NCI-H2196 (cell line): Measurements from ENCODE around the gene TMEM198.
A peak's percentile ranks its signal among the peaks of the same experiment; 100 is the strongest.

Experiments
- DNase-seq: peaks from one replicate; lab custom pipeline; 2025; ENCODE audit not compliant: unreplicated experiment; lab: John Stamatoyannopoulos, UW

Gene TMEM198

DNA sequence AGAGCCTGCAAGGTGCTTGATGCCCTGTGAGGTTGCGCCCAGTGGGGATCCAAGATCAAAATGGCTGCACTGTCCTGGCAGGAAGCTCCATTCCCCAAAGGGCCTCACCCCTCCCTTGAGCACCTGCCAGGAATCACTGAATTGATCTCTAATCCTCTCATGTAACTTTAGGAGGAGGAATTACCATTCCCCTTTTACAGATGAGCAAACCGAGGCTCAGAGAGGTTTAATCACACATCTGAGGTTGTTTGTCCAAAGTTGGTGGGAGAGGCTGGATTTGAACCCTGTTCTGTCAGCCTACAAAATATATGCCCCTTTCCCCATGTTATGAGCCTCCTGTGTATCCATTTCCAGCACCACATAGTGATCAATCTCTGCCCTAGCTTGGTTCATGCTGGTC lies 19.0 kb upstream of the TMEM198 start:
- DNase-seq = no peak

DNA sequence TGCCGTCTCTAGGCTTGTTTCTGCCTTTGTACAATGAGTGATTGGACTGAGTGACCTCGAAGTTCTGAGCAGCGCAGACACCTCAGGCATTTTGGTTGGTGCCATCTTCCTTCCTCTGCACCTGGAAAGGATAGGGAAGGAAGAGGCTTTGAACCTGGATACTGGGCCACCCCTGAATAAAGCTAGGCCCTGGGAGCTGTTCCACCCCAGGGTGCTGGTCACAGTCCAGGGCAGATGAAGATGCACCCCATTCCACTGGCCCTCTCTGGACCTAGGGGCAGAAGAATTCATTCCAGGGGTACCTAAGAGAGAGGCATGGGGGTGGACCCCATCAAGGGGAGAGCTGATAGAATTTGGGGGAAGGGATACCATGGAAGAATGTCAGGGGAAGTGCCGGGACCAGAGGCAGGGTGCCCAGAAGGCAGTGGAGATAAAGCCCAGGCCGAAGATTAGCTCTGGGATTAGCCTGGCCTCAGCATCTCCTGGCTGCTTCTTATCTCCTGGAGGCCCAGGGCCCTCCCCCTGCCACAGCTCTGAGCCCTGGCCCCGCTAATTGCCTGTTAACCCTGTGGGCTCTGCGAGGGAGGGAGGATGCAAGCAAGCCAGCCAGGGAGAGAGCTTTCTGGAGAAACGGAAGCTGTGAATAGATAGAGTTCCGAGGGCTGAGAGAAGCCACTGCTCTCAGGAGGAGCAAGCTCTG lies 18.1 kb upstream of the TMEM198 start:
- DNase-seq = no peak

DNA sequence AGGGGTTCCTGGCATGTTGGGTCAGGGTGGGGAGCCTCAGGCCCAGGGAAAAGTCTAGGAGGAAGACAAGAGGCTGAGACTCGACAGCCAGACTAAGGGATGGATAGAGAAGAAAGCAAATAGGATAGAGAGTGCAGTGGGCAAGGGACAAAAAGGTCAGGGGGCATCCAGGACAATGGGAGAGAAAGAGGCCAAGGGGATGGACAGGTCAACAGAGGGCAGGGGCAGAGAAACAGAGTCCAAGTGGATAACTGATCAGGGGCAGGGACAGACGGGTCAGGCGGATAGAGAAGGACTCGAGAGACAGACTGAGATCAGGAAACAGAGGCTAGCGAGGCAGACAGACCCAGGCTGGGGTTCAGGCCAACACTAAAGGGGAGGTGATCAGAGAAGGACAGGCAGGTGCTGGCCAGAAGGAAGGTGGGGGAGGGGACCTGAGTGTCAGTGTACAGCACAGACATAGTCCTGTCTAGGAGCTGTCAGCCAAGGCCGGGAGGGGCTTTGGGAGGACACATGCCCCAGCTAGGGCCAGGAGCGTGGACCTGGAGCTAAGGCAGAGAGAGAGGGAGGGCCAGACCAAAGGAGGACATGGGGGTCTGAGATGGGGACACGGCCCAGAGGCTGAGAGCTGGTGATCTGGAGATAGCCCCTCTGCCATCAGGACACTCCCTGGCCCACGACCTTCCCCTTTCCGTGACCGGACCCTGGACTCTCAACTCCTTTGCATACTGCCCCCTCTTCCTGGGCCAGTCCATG lies 17.3 kb upstream of the TMEM198 start:
- DNase-seq = peak; percentile 25

DNA sequence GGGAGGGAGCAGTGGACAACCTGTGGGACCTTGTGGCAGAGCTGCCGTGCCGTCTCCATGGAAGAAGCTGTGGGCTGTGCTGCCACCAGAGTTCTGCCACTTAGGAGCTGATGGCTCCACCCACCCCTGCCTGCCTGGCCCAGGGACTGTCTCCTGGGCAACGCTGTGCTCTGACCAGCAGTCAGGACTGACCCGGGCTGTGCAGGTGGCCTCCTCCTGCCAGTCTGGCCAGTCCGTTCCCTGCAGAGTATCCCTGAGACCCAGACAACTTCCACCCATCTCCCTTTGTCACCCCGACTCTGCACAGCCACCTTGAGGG lies 16.8 kb upstream of the TMEM198 start:
- peak; percentile 58 for DNase-seq

DNA sequence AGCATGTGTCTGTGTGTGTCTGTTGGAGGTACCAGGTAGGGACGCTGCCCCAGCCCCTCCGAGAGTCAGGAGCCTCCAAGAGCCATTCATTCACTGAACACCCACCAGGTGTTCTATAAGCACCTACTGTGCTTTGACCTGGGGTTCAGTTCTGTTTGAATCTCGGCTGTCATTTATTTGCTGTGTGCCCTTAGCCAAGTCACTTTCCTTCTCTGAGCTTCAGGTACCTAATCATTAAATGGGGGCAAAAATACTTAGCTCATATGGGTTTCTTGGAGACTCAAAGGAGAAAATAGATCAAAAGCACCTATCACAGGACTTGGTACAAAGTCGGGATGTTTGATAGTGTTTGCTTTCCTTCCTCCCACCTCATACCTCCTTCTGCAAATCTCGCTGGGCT lies 16.4 kb upstream of the TMEM198 start:
- no peak for DNase-seq

DNA sequence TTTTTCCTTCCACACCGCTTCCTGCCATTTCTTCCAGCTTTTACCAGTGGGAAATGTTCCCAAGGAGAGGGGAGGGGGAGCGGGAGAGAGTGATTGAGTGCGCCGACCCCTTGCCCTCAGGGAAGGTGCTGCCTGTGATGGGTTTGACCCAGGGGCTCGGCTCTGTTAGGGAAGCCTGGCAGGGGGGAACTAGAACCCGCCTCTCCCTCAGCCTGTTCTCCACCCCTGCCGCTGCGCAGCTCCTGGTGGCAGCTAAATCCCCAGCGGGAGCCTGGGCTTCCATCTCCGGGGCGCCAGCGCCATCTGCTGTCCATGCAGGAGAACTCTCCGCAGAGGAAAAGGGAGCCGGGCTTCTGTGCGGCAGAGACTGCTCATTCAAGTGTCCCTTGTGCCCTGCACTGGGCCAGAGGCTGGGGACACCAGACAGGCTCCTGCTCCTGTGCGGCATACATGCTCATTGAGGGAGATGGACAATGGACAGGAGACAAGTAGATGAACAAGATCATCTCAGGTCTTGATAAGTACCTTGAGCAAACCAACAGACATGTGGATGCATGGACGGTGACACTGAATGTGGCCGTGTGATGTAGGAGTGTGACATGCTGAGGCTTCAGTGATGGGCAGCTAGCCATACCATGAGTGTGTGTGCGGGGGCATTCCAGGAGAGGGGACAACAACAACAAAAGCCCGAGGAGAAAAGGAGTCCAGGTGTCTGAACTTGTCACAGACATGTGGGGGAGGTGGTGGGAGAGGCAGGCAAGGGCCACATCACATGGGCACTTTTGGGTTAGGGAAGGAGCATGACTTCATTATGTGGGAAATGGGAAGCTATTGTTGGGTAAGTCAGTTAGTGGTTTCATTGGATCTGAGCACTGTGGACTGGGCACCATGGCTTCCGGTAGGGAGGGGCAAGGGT lies 13.5 kb upstream of the TMEM198 start:
- peak; percentile 91 for DNase-seq

DNA sequence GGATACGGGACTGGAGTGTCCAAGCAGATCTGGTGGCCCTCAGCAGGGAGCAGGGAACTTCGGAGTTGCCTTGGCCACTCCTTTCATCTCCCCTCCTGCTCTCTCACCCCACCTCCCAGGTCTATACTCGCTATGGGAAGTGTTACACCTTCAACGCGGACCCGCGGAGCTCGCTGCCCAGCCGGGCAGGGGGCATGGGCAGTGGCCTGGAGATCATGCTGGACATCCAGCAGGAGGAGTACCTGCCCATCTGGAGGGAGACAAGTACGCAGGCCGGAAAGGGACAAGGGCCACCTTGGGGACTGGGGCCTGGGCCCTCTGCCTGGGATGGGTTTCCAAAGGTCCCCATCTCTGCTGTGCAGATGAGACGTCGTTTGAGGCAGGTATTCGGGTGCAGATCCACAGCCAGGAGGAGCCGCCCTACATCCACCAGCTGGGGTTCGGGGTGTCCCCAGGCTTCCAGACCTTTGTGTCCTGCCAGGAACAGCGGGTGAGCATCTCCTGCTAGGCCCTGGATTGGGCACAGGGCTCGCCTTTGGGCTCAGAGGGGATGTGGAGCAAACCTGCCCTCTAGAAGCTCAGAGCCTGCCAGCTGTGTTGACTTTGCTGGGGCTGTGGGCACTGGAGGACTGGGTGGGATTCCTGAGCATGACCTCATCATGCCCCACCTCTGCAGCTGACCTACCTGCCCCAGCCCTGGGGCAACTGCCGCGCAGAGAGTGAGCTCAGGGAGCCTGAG lies 12.0 kb upstream of the TMEM198 start:
- no peak for DNase-seq

DNA sequence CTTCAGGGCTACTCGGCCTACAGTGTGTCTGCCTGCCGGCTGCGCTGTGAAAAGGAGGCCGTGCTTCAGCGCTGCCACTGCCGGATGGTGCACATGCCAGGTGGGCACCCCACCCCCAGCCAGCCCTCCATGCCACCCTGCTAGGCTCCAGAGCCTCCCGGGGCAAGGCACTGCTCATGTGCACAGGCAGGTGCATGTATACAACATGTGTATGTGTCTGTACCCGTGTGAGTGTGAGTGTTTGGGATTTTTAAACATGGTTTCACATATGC lies 11.5 kb upstream of the TMEM198 start:
- DNase-seq = no peak

DNA sequence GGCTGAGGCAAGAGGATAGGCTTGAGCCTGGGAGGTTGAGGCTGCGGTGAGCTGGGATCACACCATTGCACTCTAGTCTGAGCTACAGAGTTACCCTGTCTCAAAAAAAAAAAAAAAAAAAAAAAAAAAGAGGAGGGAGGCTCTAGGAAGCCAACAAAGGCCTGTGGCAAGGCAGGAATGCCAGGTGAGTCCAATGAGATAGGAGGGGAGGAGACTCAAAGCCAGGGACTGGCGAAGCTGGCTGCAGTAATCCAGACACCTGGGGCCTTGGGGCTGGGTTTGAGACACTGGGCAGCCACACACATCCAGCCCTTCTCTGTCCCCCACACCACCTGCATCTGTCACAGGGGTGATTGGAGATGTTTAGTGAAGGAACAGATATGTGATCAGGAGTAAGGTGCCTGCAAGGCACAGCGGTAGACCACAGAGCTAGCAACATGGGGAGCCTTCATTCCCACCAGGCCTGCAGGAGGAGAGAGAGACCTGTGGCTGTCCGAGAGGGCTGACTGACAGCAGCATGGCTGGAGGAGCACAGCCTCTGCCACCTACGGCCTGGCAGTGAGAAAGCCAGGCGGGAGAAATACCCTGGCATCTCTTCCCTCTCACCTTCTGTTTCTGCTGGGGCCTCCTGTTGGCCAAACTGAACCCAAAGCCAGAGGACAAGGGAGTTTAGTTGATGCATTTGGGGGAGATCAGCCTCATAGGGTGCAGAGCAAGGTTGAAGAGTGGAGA lies 9.7 kb upstream of the TMEM198 start:
- DNase-seq = peak; percentile 53

DNA sequence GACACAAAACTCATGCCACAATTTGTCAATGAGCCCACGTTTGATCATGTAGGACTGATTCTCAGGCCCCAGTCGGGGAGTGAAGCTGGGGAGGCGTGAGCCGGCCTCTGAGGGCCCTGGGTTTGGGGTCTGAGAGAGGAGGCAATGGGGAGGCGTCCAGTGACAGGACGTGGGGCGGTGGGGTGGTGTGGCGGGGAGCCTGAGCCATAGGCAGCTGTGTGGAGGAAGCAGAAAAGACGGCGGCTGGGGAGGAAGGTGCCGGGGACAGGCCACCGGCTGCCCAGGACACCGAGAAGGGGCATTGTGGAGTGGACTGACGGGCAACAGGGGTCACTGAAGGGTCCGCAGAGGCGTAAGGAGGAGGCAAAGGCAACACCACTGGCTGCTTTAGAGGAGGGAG lies 7.4 kb upstream of the TMEM198 start:
- no peak for DNase-seq

DNA sequence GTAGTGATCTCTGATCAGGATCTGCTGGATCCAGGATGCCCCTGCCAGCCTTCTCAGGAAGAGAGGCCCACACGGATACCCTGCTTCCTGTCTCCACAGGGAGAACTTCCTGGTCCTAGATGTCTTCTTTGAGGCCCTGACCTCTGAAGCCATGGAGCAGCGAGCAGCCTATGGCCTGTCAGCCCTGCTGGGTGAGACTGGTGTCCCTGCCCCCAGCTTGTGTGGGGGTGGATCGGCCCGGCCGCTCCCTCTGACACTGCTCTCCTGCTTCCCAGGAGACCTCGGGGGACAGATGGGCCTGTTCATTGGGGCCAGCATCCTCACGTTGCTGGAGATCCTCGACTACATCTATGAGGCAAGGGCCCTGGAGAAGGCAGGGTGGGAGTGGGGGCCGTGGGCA lies 6.9 kb upstream of the TMEM198 start:
- no peak for DNase-seq

DNA sequence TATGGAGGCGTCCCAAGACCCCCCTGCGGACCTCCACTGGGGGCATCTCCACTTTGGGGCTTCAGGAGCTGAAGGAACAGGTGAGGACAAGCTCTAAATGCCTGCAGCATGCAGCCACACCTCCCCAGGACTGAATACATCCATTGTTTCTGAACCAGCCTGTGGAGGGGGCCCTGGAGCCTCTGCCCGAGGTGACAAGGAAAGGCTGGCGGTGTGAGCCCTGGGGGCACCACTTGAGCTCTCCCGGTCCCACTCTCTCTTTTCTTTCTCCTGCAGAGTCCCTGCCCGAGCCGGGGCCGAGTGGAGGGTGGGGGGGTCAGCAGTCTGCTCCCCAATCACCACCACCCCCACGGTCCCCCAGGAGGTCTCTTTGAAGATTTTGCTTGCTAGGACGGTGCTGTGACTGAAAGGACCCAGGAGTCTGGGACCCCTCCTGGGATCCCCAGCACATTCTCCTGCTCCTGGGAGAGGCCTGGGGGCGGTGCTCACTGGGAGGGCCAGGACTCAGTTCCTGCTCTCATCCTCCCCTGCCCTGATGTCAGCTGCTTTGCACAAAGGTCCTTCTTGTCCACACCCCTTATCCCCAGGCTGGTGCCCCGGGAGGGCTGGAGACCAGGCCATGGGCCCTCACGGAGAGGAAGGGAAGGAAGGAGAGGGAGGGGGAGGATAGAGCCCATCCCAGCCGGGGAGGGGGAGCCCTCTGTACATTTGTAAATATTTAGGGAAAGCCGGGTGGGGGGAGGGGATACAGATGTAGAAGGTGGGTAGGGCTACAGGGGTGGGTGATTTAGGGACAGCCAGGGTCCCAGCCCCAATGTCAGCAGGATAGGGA lies 6.0 kb upstream of the TMEM198 start:
- DNase-seq = no peak

DNA sequence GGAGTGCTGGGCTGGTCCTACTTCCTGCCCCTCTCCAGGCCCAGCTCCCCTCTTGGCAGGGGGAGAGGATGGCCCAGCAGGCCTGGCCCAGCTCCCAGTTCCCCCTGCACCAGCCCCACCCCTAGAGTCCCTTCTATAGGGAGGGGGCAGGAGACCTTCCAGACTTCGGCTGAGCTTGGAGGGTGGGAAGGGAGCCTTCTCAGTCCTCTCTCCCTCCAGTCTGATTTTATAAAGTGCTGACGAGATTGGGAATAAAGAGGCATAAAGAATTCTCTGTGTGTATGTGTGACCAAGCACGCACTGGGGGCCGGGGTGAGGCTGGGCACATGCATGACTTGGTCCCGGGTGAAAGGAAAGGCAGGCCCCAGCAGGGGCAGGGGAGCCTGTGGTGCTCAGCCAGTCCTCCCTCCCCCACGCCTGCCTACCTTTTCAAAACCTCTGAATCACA lies 5.3 kb upstream of the TMEM198 start:
- DNase-seq = no peak

DNA sequence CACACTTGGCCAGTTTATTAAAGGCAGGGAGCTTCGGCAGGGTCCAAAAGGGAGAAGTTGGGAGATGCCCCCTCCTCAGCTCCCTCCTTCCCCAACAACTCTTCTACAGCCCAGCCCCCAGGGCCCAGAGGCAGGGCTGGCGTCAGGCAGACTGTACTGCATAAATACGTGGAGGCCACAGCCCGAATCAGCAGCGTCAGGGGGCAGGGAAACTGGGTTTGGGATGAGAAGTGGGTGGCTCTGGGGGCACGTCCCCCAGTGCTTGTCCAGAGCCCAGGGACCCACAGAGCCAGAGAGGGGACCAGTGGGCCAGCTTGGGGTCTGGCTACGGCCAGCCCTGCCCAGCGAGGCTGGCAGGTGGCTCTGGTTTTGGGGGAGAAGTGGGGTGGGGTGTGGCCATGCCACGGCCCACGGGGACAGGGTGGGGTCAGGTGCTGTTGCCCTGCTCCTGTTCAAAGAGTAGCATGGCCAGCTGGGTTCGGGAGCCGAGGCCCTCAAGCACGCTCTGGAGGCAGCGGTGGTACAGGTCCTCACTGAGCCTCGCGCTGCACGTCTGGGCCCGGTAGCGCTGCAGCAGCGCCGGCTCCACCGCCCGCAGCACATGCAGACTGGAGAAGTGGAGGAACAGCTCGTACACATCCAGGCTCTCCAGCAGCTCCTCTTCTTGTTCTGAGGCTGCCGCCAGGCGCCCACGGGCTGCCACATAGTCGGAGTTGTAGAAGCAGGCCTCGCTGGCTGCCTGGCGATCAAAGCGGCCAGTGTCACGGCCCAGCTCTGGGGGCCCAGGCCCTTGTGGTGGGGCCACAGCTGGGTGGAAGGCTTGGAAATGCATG lies 4.7 kb upstream of the TMEM198 start:
- no peak for DNase-seq

DNA sequence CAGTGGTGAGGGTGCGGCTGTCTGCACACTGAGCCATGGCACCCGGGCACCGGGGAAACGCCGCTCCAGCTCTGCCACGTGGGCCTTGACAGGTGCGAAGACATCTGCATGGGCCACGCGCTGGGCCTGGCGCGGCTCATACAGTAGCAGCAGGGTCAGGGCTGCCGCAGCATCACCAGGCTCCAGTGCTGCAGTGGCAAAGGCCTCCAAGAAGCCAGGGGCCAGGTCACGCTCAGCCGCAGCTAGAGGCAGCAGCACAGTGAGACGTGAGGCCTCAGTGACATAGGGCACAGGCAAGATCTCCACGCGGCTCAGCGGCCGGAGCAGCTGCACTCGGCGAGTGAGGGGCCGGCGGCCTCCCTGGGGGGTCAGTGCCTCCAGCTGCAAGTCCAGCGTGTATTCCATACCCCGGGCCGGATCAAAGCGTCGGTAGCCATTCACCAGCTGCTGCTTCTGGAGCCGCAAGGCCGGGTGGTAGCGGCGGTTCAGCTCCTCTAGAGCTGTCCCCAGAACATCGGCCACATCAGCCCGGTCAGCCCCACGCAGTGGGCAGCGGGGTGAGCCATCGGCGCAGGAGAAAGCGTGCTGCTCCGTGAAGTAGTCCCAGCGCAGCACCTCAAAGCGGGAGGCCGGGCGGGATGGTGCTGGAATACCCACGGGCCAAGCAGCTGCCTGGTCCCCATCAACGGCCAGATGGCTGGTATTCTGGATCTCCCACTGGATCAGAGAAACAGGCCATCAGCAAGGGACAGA lies 3.7 kb upstream of the TMEM198 start:
- DNase-seq = no peak

DNA sequence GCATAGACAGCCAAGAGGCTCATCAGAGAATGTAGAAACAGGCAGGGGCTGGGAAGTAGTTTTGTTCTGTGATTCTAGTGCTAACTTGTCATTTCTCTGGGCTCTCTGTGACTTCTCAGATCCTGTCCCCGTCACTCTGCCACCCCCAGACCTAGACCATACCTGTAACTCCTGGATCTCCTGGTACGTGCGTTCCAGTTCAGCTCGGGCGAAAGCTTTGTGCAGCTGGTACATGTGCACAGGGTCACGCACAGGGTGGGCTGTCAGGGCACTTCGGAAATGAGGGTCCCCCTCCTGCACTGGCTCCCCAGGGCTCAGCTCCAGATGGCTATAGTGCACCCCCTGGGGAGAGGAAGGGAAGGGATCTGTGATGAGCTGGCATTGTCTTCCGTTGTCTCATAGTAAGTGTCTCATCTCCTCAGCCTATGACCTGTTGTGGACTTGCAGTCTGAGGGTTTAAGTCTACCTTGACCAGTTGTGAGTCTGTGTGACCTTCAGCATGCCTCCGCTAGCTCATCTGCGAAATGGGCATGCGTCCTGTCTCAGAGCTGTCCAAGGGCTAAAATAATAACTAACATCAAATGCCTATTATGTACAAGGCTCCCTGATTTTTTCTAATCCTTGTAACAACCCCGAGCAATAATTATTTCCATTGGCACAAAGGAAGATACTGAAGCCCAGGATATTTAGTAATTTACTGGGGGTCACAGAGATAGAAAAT lies 2.9 kb upstream of the TMEM198 start:
- no peak for DNase-seq

DNA sequence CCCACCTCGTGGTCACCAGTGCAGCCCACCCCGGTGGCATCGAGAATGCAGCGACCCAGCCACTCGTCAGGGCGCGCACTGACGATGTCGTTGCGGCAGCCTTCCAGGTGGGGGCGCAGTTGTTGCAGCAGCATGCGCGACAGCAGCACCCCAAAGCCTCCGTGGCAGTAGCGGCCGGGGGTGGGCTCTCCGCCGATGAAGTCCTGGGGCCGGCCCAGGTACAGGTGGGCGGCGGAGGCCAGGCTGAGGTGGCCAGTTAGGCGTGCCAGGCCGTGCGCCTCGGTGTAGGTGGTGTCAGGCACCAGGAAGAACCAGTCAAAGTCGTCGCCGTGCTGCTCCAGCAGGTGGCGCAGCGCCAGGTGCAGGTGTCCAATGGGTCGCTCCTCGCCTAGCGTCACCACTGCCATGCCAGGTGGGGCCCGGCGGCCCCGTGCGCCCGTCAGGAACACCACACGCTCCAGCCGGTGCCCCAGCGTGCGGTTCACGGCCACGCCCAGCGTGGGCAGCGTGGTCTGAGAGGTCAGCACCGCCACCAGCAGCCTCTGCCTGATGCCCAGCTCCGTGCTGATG lies 2.1 kb upstream of the TMEM198 start:
- peak; percentile 87 for DNase-seq
